K562 (cell line): Measurements from ENCODE around the gene DTNBP1. TPM values are rescaled to one million over a fixed set of nuclear protein-coding genes. Genes with fewer than 3 reads are reported as not detected.

Experiments used
- ADNP ChIP-seq: fragments of 200-800 bp; sonication (Bioruptor generic); IDR thresholded peaks from 2 replicates; pipeline ENCODE4 v1.6.1; 2016; ENCODE audit warnings: missing genetic modification characterization, missing compliant biosample characterization
- ATF7 ChIP-seq: fragments of 450-650 bp; IDR thresholded peaks from 2 replicates; pipeline ENCODE4 v1.7.1; 2014; ENCODE audit warnings: mild to moderate bottlenecking, moderate library complexity
- BRD9 ChIP-seq: fragments of 450-650 bp; IDR thresholded peaks from 2 replicates; pipeline ENCODE4 v1.6.1; 2018; ENCODE audit warnings: low read depth; ENCODE audit not compliant: partially characterized antibody
- CC2D1A ChIP-seq: fragments of 450-650 bp; IDR thresholded peaks from 2 replicates; pipeline ENCODE4 v1.6.1; 2017; ENCODE audit warnings: mild to moderate bottlenecking
- CHD4 ChIP-seq: fragments of 200-600 bp; sonication (generic); IDR thresholded peaks from 3 replicates; pipeline ENCODE4 v1.6.1; 2012; ENCODE audit warnings: low read depth, mild to moderate bottlenecking, mixed read lengths, low read length, inconsistent platforms; ENCODE audit not compliant: insufficient read depth, insufficient replicate concordance, poor library complexity, severe bottlenecking
- COPS2 ChIP-seq: fragments of 450-650 bp; conservative IDR thresholded peaks from 2 replicates; pipeline ENCODE4 v1.6.1; 2016; ENCODE audit warnings: mild to moderate bottlenecking, moderate library complexity
- E2F3 ChIP-seq: fragments of 250-450 bp; sonication (Bioruptor Pico); IDR thresholded peaks from 2 replicates; pipeline ENCODE4 v1.4.0; 2020; ENCODE audit warnings: mild to moderate bottlenecking
- EP400 ChIP-seq: fragments of 450-650 bp; IDR thresholded peaks from 2 replicates; pipeline ENCODE4 v1.6.1; 2017; ENCODE audit warnings: antibody characterized with exemption, mild to moderate bottlenecking, moderate library complexity
- FOXK1 ChIP-seq: sonication (generic); formaldehyde crosslinking; IDR thresholded peaks from 2 replicates; pipeline ENCODE4 v1.8.0; 2022; ENCODE audit warnings: missing genetic modification reagents, mild to moderate bottlenecking, borderline replicate concordance
- GABPB2 ChIP-seq: fragments of 250-450 bp; sonication (Bioruptor Pico); conservative IDR thresholded peaks from 2 replicates; pipeline ENCODE4 v1.5.1; 2021; ENCODE audit warnings: mild to moderate bottlenecking
- HDAC2 ChIP-seq: fragments of 450-650 bp; IDR thresholded peaks from 2 replicates; pipeline ENCODE4 v1.6.1; 2016; ENCODE audit warnings: mild to moderate bottlenecking
- IRF2 ChIP-seq: sonication (generic); formaldehyde crosslinking; IDR thresholded peaks from 2 replicates; pipeline ENCODE4 v1.8.1; 2022; ENCODE audit warnings: mild to moderate bottlenecking, missing genetic modification reagents
- KAT7 ChIP-seq: sonication (generic); formaldehyde crosslinking; IDR thresholded peaks from 2 replicates; pipeline ENCODE4 v1.8.0; 2022; ENCODE audit warnings: missing genetic modification reagents, mild to moderate bottlenecking, borderline replicate concordance
- KLF16 ChIP-seq: IDR thresholded peaks from 2 replicates; pipeline ENCODE4 v1.6.1; 2016; ENCODE audit warnings: antibody characterized with exemption
- MEF2A ChIP-seq: IDR thresholded peaks from 2 replicates; pipeline ENCODE4 v1.6.1; 2011; ENCODE audit warnings: low read depth, mild to moderate bottlenecking, low read length, moderate library complexity; ENCODE audit not compliant: control insufficient read depth
- NFIC ChIP-seq: fragments of 450-650 bp; IDR thresholded peaks from 2 replicates; pipeline ENCODE4 v1.6.1; 2017; ENCODE audit warnings: mild to moderate bottlenecking, inconsistent platforms
- PRPF4 ChIP-seq: fragments of 200-400 bp; formaldehyde crosslinking; IDR thresholded peaks from one replicate; pipeline ENCODE4 v1.6.1; 2017; ENCODE audit warnings: low read length, low read depth, mild to moderate bottlenecking; ENCODE audit not compliant: insufficient read depth, poor library complexity, severe bottlenecking
- PYGO2 ChIP-seq: fragments of 450-650 bp; IDR thresholded peaks from 2 replicates; pipeline ENCODE4 v1.6.1; 2016; ENCODE audit warnings: mild to moderate bottlenecking, missing genetic modification characterization, moderate library complexity, missing compliant biosample characterization
- SNRNP70 ChIP-seq: fragments of 200-400 bp; formaldehyde crosslinking; optimal IDR thresholded peaks from 2 replicates; pipeline ENCODE3; 2017; ENCODE audit warnings: low read depth, low read length
- SPI1 ChIP-seq: IDR thresholded peaks from 2 replicates; pipeline ENCODE4 v1.6.1; 2011; ENCODE audit warnings: low read depth, low read length, control low read depth, borderline replicate concordance
- TBL1XR1 ChIP-seq, 2 experiments: IDR thresholded peaks; 2 replicates each; pipeline ENCODE4 v1.6.1; 2012; ENCODE audit warnings: improper control_type of control experiment in 2 of 2, low read length in 2 of 2, mild to moderate bottlenecking in 1 of 2
- THRAP3 ChIP-seq: fragments of 450-650 bp; IDR thresholded peaks from 2 replicates; pipeline ENCODE4 v1.6.1; 2016; ENCODE audit warnings: mild to moderate bottlenecking, inconsistent platforms, borderline replicate concordance
- ZBTB8A ChIP-seq: fragments of 450-650 bp; IDR thresholded peaks from 2 replicates; pipeline ENCODE4 v1.6.1; 2018; ENCODE audit warnings: mild to moderate bottlenecking, moderate library complexity; ENCODE audit not compliant: partially characterized antibody
- ZNF12 ChIP-seq: sonication (generic); formaldehyde crosslinking; IDR thresholded peaks from 2 replicates; pipeline ENCODE4 v1.4.0; 2020; ENCODE audit warnings: mild to moderate bottlenecking, missing genetic modification reagents
- ZNF445 ChIP-seq: fragments of 250-450 bp; sonication (Bioruptor Pico); IDR thresholded peaks from 2 replicates; pipeline ENCODE4 v1.4.0; 2020; ENCODE audit warnings: low read depth, mild to moderate bottlenecking, moderate library complexity
- ZNF668 ChIP-seq: fragments of 250-450 bp; sonication (Bioruptor Pico); IDR thresholded peaks from 2 replicates; pipeline ENCODE4 v1.8.0; 2022; ENCODE audit warnings: mild to moderate bottlenecking, inconsistent platforms
- polyA plus RNA-seq, 8 experiments: library from polyadenylated mRNA; depleted of rRNA in 4 of 8; stranded (reverse) in 5 of 8; unstranded in 3 of 8; fragments of >200 nt; fragmentation: Nextera tagmentation in 2 of 8; fragmentation: Illumina TruSeq in 1 of 8; extraction: Ambion mirVana in 2 of 8; extraction: Trizol in 1 of 8; gene quantifications; 2 replicates each; pipeline versions ENCODE4 v1.2.1 to v1.2.3, GENCODE V29; 2011 to 2014; ENCODE audit warnings: inconsistent platforms in 1 of 8, missing spikeins in 1 of 8
- total RNA-seq, 7 experiments: library from RNA; depleted of rRNA in 6 of 7; stranded (reverse); fragments of >200 nt in 6 of 7; fragmentation: Illumina TruSeq in 2 of 7; extraction: Trizol in 2 of 7; gene quantifications; 2 replicates each; pipeline versions ENCODE4 v1.2.1 to v1.2.3, GENCODE V29; 2011 to 2021; ENCODE audit warnings: low replicate concordance in 1 of 7
- TF ChIP-seq, protein P1 (sequence below): fragments of 450-650 bp; IDR thresholded peaks from one replicate; pipeline ENCODE4 v1.6.1; 2018; ENCODE audit warnings: mild to moderate bottlenecking, moderate library complexity; ENCODE audit not compliant: partially characterized antibody
- TF ChIP-seq, protein P2 (sequence below): fragments of 450-650 bp; formaldehyde crosslinking; IDR thresholded peaks from 2 replicates; pipeline ENCODE4 v1.4.0; 2022; ENCODE audit warnings: missing genetic modification characterization

Gene DTNBP1
- total and polyA plus RNA-seq, 9 of the 15 experiments (the other 6 are each of a cell fraction or from before 2014, with no cell fraction given), result 16.7 to 54.5 (median 21.4) TPM

DNA sequence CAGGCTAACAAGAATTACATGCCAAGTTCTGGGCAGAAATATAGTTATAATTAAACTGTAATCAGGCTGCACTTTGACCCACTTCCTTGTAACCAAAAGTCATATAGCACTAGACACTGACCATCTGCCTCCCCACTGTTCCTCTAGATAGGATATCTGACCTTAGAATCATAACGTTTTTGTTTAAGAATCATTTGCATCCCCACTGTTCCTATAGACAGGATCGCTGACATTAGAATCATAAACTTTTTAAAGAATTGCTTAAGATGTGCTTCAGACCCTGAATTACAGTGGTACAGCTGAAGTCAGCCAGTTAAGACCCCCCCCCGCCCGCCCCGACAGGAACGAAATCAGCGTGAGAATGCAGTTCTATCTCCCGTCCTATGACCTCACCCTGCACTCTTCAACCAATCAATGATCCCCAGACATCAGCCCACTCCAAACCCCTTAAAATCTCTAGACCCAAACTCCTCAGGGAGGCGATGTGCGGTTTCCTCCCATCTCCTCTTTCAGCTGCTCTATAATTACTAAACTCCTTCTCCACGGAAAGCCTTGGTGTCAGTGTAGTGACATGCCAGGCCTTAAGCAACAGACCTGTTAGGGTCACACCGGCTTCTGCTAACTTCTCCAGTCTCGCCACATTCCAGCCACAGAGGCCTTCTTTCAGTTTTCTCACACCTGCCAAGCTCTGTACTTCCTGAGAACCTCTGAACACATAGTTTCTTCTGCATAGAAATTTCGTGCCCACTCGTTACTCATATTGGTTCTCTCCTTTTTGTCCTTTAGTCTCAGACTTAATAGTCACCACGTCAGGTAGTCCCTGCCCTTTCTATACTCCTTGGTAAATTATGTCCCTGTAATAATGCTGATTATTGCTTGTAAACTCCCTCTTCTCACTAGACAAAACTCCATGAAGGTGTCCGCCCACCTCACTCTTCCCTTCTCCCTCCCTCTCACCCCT is 93.5 kb downstream of the DTNBP1 start (continued):
- TF ChIP-seq MEF2A (no peak), COPS2 (no peak), SNRNP70 (no peak), PRPF4 (no peak), KAT7 (CRISPR knock-in tag) (no peak), CHD4 (no peak), NFIC (no peak), BRD9 (peak; percentile 89), THRAP3 (no peak), PYGO2 (no peak), FOXK1 (CRISPR knock-in tag) (peak; percentile 52; the same call in 1 of the 2 replicates), E2F3 (CRISPR knock-in tag) (no peak), HDAC2 (peak; percentile 86), ZNF668 (no peak), TBL1XR1 (IDR thresholded peaks at IDR 0.05; ENCODE audit: low read length in 2 of 2) (peak in 1 of 2 experiments; percentile 69; a peak in 2 of 4 replicates), ATF7 (peak; percentile 92), ZNF445 (CRISPR knock-in tag) (0 out of 2 replicates have a peak, but pooled peaks have one; percentile 21), SPI1 (0 out of 2 replicates have a peak, but pooled peaks have one; percentile 5), ZNF12 (CRISPR knock-in tag) (no peak), ADNP (no peak), GABPB2 (CRISPR knock-in tag) (no peak), ZBTB8A (no peak), CC2D1A (peak; percentile 71), KLF16 (no peak), EP400 (peak; percentile 34), IRF2 (no peak)
- TF ChIP-seq, protein P1, sequence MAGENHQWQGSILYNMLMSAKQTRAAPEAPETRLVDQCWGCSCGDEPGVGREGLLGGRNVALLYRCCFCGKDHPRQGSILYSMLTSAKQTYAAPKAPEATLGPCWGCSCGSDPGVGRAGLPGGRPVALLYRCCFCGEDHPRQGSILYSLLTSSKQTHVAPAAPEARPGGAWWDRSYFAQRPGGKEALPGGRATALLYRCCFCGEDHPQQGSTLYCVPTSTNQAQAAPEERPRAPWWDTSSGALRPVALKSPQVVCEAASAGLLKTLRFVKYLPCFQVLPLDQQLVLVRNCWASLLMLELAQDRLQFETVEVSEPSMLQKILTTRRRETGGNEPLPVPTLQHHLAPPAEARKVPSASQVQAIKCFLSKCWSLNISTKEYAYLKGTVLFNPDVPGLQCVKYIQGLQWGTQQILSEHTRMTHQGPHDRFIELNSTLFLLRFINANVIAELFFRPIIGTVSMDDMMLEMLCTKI, result no peak
- TF ChIP-seq, protein P2, sequence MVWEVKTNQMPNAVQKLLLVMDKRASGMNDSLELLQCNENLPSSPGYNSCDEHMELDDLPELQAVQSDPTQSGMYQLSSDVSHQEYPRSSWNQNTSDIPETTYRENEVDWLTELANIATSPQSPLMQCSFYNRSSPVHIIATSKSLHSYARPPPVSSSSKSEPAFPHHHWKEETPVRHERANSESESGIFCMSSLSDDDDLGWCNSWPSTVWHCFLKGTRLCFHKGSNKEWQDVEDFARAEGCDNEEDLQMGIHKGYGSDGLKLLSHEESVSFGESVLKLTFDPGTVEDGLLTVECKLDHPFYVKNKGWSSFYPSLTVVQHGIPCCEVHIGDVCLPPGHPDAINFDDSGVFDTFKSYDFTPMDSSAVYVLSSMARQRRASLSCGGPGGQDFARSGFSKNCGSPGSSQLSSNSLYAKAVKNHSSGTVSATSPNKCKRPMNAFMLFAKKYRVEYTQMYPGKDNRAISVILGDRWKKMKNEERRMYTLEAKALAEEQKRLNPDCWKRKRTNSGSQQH (CRISPR knock-in tag), result no peak
